C1 segment of cervical spinal cord (tissue), 14 donors: ENCODE measurements around the gene RNF223.
"Not testable (repeated sequence)": the region's sequence is repeated elsewhere in the genome, so short reads cannot be mapped to it uniquely, and the experiment has no call there.

Experiments used
- DNase-seq, 14 donors: peaks; one replicate each; lab custom pipeline; 2025; lab: John Stamatoyannopoulos, UW

The RNF223 gene

DNA sequence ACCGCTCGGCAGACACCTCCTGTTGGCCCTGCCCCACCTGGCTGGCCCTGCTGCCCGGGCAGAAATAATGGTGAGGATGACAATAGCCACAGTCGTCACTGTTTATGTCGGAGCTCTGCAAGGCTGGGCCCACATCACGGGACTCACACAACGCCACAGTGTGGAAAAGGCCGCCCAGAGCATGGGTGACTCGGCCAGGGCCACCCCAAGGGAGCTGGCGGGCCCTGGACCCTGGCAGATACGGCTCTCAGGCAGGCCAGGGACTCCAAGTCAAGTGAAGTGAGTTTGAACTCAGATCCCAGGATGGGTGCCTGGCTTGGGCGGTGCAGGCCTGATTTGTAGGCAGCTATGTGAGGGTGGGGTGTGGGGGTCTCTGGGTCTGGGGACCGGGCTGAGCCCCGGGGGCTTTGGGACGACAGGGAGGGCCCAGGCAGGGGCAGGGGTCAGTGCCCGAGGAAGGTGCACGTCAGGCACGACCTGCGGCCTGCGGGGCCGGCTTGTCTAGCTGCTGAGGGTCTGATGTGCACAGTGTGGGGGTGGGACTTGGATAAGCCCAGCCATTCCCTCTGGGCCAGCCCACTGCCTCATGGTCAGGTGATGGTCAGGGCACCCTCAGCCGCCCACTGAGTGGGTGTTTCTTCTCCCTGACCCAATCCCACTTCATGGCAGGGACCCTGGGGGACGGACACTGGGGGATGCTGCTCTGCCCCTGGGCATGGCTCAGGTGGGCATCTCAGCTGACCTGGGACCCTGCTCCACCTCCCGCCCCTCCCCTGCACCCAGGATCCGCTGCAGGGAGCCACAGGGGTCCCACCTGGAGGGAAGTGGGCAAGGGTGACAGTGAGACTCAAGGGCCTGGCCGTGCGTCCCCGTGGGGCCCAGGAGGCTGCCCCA lies 1.0 kb downstream of the RNF223 start:
- DNase-seq = no peak

DNA sequence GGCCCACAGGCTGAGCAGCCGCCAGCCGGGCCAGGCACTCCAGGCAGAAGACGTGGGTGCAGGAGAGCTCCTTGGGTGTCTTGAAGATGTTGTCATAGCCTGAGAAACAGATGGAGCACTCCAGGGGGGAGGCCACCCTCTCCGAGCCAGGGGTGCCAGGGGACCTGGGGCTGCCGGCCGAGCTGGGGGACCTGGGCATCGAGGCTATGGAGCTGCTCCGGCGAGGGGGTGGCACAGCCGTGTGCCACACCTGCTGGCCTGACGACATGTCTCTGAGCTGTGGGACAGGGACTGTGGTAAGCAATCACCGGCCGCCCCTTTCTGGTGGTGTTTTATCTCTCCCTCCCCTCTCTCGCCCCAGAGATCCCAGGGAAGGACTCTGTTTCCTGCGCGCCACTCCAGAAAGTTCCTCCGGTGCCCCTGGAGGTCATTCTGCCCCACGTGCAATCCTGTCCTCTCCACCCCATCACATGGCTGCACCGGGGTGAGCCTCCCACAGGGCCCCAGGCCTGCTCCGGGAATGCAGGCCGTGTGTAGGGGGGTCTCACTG lies 1.7 kb downstream of the RNF223 start:
- DNase-seq = no peak

DNA sequence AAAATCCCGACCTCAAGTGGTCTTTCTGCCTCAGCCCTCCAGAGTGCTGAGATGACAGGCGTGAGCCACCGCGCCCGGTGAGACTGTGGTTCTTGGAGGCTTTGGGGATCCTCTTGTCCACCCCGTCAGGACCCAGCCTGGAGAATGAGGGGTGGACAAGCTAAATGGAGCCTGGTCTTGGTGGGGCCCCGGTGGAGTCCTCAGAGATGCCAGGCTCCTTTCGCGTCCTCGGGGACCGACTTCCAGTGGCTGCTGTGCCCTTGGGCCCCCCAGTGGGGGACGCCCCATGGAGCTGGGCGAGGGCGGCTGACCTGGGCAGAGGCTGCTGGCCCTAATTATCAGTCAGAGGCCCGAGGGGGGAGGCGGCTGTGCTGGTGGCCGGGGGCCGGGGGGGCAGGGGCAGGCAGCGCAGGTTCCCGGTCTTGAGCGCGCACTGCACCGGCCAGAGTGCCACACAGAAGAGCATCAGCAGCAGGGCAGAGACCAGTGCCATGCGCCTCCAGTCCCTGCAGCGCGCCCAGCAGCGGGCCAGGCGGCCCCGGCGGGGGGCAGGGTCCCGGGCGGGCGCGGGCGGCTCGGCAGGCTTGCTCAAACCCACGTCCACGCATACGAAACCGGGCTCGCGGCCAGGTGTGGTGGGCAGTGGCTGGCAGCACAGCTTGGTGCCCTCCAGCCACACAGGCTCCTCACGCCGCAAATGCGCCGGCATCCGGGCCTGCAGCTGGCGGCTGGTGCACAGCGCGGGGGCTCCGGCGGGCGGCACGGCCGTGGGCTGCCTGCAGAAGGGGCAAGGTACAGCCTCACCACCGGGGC lies 2.4 kb downstream of the RNF223 start:
- DNase-seq = no peak

DNA sequence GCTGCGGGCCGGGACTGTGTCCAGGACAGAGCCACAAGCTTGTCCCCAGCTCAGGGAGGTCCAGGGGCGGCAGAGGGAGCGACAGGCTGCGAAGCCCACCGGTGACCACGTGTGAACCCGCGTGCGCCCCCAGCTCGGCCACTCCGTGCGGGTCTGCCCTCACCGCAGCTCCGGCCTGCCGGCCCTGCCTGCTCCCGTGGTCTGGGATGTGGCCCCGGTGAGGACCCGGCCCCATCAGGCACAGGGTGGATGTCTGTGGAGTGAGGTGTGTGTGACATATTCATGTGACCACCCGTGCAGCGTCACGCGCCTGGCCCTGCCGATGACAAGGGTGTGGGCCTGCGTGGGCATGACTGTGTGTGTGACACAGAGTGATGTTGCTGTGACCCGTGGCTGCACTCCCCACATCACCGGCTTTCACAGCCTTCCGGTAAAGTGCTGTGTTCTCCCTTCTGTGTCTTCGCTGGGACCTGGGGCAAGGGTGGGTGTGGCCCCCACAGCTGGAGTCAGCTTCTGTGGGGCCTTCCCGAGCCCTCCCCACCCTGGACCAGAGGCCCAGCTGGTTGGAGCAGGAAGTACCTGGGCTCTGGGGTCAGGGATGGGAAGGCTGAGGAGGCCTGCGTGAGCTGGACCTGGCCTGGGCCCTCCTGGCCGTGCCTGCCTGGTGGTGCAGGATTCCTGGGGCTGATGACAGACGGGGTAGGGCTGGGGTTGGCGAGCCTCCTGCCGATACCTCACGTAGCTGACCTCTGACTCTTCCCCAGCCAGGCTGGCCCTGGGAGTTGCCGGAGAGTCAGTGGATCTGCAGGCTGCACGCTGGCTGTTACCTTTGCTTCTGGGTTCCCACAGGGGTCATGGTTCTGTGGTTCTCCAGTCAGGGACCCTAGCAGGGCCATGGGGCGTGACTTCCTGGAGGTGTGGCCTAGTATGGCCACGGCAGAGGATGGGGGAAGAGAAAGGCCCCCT lies 4.1 kb downstream of the RNF223 start:
- DNase-seq = no peak

DNA sequence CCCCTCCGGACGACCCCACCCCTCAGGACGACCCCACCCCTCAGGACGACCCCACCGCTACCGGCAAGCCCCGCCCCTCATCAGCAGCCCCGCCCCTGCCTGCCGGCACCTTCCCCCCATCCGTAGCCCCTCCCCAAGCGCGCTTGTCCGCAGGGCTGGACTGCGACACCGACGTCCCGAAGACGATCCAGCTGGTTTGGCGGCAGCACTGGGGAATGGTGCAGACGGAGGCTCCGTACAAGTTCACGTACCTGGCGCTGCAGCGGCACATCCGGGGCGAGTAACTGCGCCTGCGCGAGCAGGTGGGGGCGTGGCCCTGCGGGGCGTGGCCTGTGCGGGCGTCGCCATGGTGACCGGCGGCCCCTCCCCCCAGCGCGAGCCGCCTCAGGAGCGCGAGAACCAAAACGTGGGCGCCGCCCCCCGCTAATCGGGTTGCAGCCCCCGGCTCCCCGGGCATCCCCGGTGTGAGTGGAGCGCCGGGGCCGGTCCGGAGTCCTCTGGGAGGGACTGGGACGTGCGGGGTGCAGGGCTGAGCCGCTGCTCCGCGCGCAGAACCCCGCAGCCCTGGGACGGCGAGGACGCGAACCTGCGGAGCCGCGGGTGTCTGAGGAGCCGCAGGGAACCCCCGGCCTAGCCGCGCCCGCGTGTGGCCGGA lies 4.9 kb downstream of the RNF223 start:
- DNase-seq = peak in 9 of 14 donors; percentile 1 to 35 (median 12)

DNA sequence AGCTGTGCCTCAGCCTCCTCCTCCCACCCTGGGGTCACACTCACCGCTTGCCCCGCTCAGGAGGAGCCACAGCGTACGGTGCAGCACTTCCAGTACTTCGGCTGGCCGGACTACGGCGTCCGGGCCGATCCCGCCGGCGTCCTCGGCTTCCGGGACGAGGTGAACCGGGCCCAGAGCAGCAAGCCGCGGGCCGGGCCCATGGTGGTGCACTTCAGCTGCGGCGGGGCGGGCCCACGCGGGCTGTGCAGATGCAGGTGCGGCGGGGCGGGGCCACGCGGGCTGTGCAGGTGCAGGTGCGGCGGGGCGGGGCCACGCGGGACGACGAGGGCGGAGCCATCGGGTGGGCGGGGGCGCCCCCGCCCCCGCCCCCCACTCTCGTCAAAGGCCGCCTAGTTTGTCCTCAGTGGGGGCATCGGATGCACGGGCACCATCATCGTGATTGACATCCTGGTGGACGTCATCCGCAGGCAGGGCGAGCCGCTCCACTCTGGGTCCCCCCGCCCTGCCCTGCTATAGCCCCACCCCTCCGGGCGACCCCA lies 5.5 kb downstream of the RNF223 start:
- DNase-seq = no peak

DNA sequence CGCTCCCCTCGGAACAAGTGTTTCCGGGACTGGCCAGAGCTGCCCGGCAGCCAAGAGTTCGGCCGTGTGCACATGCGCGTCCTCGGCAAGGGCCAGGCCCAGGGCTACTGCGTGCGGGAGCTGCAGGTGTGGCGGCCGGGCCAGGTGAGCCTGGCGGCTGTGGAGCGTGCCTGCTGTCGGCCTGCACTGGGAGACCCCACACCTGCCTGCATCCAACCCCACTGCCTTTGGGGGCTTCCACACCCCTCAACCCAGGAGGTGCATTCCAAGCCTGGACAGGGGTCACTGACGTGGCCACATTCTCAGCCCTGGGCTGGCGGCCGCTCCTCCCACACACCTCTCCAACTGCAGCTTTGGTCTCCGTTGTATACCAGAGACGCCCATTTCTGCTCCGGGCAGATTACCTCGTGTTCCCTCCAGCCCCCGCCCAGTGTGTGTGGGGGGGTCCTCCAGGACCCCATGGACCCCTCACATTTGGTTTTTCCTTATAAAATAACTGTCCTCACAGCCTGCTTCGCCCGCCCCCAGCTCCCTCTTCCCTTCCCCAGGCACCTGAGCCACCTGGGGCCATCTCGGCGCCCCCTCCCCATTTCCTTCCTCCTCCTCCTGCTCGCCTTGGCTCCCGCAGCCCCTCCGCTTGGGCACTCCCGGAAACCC lies 6.1 kb downstream of the RNF223 start:
- no peak for DNase-seq

DNA sequence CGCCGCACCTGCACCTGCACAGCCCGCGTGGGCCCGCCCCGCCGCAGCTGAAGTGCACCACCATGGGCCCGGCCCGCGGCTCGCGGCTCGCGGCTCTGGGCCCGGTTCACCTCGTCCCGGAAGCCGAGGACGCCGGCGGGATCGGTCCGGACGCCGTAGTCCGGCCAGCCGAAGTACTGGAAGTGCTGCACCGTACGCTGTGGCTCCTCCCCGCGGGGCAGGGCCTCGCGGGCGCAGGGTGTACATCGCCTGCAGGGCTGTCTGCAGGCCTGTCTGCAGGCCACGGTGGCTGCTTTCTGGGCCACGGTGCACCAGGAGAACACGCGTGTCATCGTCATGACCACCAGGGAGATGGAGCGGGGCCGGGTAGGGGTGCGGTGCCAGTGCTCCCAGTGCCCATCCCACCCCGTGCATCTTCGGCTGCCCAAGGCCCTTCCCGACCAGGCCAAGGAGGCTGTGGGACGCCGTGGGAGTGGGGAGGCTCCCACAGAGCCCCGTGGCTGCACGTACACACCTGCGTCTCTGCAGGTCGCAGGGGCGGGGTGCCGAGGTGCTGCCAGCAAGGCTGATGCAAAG lies 6.7 kb downstream of the RNF223 start:
- no peak for DNase-seq

DNA sequence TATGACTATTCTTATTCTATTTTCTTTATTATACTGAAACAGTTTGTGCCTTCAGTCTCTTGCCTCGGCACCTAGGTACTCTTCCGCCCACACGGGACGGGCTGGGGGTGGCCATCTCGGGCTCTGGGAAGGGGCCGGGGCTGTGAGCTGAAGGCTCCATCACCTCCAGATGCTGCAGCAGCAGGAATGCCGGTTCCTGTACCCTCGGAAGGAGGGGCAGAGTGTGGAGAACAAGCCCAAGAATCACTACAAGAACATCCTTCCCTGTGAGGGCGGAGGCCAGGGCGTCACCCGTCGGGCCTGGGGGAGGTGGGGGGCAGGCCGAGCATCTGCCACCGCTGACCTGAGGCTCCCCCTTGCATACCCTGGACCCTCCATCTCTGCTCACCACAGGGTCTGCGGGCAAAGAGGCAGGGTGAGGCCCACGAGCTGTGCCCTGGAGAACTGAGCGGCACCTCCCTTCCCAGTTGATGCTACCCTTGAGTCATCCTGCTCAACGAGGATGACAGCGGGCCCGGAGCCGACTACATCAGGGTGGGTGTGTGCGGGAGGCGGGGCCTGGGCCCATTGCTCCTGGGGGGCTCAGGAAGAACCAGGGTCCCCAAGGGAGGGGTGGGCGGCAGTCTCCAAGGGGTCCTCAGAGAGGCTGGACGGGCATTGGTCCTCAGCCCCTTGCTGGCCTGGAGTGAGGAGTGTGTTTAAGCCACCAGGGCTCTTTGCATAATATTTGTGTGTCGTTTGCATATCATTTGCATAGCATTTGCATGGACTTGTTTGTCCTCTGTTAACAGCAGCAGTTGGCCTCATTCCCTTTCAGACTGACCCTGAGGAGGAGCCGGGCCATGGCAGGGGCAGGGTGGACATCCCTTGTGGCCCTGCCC lies 7.5 kb downstream of the RNF223 start:
- no peak for DNase-seq

DNA sequence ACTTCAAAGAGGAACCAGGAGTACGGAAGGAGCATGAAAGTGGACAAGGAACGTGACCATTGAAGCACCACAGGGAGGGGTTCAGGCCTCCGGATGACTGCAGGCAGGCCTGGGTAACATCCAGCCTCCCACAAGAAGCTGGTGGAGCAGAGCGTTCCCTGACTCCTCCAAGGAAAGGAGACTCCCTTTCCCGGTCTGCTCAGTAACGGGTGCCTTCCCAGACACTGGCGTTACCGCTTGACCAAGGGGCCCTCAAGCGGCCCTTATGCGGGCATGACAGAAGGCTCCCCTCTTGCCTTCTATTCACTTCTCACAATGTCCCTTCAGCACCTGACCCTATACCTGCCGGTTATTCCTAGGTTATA lies 8.2 kb downstream of the RNF223 start:
- not testable (repeated sequence) for DNase-seq

DNA sequence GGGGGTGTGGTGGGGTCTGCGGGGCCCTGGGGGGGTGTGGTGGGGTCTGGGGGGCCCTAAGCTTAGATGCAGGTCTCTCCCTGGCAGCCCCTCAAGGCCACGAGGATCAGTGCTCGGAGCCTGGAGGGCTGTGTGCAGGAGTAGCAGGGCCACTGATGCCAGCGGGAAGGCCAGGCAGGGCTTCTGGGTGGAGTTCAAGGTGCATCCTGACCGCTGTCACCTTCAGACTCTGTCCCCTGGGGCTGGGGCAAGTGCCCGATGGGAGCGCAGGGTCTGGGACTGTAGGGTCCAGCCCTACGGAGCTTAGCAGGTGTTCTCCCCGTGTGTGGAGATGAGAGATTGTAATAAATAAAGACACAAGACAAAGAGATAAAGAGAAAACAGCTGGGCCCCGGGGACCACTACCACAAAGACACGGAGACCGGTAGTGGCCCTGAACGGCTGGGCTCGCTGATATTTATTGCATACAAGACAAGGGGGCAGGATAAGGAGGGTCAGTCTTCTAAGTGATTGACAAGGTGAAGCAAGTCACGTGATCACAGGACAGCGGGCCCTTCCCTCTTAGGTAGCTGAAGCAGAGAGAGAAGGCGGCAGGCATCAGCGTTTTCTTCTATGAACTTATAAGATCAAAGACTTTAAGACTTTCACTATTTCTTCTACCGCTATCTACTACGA lies 8.7 kb downstream of the RNF223 start:
- no peak for DNase-seq

DNA sequence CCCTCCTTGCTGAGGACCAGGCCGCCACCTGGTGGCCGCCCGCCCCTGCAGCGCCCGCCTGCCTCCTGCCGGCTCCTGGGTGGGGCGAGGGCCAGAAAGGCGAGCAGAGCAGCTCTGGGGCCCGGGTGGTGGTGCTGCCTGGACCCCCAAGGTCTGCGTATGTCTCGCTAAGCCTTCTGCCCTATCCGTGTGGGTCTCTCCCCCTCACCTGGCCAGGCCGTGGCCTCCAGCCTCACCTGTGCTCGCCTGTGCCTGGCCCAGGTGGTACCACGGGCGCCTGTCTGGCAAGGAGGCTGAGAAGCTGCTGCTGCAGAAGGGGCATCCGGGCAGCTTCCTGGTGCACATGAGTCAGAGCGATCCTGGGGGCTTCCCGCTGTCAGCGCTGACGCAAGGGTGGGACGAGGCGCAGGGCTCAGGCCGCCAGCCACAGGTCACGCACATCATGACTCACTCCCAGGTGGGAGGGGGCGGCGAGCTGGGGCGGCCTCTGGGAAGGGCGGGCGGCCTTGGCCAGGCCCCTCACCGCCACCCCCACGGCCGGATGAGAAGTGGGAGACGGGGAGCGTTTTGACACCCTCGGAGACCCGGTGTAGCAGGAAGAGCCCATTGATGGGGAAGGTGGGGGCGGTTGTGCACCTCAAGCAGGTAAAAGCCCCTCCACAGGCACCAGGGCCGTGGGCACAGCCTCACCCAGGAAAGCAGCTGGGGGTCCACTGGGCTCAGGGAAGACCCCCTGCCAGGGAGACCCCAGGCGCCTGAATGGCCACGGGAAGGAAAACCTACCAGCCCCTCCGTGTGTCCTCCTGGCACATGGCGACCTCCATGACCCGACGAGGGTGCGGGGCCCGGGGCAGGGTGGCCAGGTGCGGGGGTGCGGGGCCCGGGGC lies 9.9 kb downstream of the RNF223 start:
- peak in 2 of 14 donors; percentile 11 to 35 for DNase-seq

DNA sequence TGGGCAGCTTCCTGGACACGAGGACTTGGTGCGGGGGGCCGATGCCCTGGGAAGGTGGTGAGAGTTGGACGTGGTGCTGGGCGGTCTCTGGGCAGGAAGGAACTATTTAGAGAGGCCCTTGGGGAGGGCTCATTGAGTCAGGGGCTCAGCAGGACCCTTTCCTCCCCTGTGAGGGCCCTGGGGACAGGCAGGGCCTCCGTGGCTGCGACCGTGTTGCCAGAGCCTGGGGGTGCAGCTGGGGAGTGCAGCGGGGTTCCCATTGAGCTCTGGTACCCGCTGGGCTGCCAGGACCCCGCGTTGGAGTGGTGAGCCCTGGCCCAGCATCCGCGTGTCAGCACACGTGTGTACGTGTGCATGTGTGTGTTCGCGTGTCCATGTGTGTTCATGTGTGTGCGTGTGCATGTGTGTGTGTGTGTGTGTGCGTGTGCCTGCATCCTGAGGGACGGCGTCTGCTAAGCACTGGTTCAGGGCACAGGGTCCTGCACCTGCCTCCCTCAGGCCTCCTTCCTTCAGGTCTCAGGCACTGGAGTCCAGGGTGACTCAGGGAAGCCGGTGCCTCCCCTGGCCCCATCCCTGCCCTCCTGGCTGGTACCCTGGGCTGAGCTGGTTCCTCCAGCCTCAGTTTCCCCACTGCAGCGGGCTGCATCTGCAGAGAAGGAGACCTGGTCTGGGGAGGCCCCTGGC lies 10.7 kb downstream of the RNF223 start:
- peak in 2 of 14 donors; percentile 5 to 18 for DNase-seq

DNA sequence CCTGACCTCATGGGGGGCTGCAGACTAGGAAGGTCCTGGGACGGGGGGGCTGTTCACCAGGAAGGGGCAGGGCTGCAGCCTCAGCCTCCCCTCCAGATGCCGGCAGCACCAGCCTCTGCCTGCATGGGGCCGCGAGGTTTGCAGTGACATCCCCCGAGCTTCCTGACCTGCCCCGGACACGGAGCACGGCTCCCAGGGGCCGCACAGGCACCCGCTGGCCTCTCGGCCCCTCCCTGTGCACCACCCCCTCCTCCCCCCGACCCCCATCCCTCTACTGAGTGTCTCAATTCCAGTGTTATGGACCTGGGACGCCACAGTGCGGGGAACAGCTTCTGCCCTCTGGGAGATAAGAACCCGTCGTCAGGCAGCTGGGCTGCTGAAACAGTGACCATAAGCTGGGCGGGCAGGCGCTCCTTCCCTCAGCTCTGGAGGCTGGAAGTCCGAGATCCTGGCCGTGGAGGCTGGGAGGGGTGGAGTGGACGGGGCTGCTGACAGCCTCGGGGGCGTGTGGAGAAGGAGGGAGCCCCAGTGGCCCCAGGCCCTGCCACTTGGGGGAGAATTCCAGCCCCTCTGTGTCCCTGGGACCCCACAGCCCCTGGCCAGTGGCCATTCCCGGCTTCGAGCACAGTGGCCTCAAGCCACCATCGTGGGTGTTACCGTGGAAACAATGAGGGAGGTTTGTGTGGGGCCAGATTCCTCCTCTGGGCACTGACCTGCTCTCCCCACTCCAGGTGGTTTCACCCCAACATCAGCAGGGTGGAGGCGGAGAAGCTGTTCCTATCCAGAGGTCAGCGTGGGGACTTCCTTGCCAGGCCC lies 11.6 kb downstream of the RNF223 start:
- DNase-seq = no peak

DNA sequence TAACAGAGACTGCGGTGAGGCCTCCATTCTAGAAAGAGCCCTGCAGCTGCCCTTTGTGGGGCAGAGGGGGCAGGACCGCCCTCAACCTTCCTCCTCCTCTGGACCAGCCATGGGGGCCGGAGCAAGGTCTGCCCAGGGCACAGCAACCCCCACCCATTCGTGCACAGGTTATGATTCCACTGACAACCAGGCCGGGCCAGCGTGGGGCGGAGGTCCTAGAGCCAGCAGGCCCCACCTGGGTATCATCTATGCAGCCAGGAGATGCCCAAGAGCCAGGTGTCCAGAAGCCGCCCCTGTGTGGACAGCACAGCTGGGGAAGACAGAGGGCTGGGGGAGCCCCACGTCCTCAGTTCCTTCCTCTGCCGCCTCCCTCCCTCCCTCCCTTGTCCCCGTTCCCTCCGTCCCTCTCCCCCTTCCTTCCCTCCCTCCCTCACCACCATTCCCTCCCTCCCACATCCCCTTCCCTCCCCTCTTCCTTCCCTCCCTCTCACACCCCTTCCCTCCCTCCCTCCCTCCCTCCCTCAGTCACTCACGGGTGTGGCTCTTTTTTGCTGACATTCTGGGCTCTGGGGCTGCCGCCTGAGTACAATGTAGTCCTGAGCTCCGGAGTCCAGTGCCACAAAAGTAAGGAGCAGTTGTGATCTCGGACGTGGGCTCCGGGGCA lies 12.3 kb downstream of the RNF223 start:
- no peak for DNase-seq
